ENCODE measurements around the gene ASTN2.

DNA sequence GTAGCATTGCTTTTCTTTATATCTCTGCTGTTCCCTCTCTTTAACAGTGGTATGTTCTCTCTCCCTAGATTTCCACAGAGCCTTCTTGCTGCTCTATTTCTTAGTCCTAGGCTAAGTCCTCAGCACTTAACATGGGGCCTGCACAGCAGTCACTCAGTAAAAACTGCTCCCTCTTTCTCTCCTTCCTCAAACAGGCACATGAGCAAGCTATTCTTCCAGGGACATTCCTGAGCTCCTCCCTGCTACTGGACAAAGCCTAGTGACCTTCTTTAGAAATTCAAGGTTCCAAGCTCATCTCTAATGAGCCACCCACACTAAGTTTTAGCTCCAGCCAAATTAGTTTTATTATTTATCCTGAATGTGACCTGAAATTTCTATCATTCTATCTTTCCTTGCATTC is 688.3 kb downstream of the ASTN2 start:
- TF ChIP-seq, protein P1, sequence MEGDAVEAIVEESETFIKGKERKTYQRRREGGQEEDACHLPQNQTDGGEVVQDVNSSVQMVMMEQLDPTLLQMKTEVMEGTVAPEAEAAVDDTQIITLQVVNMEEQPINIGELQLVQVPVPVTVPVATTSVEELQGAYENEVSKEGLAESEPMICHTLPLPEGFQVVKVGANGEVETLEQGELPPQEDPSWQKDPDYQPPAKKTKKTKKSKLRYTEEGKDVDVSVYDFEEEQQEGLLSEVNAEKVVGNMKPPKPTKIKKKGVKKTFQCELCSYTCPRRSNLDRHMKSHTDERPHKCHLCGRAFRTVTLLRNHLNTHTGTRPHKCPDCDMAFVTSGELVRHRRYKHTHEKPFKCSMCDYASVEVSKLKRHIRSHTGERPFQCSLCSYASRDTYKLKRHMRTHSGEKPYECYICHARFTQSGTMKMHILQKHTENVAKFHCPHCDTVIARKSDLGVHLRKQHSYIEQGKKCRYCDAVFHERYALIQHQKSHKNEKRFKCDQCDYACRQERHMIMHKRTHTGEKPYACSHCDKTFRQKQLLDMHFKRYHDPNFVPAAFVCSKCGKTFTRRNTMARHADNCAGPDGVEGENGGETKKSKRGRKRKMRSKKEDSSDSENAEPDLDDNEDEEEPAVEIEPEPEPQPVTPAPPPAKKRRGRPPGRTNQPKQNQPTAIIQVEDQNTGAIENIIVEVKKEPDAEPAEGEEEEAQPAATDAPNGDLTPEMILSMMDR (IDR thresholded peaks at IDR 0.05): no peak
- no peak for TF ChIP-seq POLR2A (IDR thresholded peaks at IDR 0.05; ENCODE audit: low read length)
- TF ChIP-seq EP300 (IDR thresholded peaks at IDR 0.05): no peak
- no peak for TF ChIP-seq ZFP36 (IDR thresholded peaks at IDR 0.05; ENCODE audit: borderline replicate concordance, partially characterized antibody)
- TF ChIP-seq, protein P2, sequence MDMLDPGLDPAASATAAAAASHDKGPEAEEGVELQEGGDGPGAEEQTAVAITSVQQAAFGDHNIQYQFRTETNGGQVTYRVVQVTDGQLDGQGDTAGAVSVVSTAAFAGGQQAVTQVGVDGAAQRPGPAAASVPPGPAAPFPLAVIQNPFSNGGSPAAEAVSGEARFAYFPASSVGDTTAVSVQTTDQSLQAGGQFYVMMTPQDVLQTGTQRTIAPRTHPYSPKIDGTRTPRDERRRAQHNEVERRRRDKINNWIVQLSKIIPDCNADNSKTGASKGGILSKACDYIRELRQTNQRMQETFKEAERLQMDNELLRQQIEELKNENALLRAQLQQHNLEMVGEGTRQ (IDR thresholded peaks at IDR 0.05): no peak
- TF ChIP-seq RCOR1 (IDR thresholded peaks at IDR 0.05; ENCODE audit: low read depth, low read length): no peak
- TF ChIP-seq CBX8 (IDR thresholded peaks at IDR 0.05): no peak
- no peak for TF ChIP-seq CHD2 (IDR thresholded peaks at IDR 0.05; ENCODE audit: low read length, partially characterized antibody)
- no peak for TF ChIP-seq RFX5 (IDR thresholded peaks at IDR 0.05)
